RPMI8226 (cell line): ENCODE measurements around the gene PRRC2A.
A peak's percentile ranks its signal among the peaks of the same experiment; 100 is the strongest.

Source experiments
- DNase-seq: peaks from one replicate; pipeline ENCODE4 v3.0.0-alpha.2; 2015

Gene PRRC2A

GRCh38 chr6:31676322-31676903 is 55.9 kb downstream of the PRRC2A start:
- DNase-seq: peak; percentile 34

- no peak for DNase-seq
Observed at GRCh38 chr6:31676904-31677303, 56.4 kb downstream of the PRRC2A start.

- DNase-seq: peak; percentile 81
Observed at GRCh38 chr6:31677955-31678354, 57.4 kb downstream of the PRRC2A start.

- DNase-seq: peak; percentile 77
Observed at GRCh38 chr6:31680226-31681134, 60.0 kb downstream of the PRRC2A start, which contains the start of gene LY6G5C. TSS of gene LY6G5C (minus strand) at chr6:31681067. CDS start at chr6:31680373, 694 bp downstream.

GRCh38 chr6:31681135-31681671 is 60.7 kb downstream of the PRRC2A start:
- peak; percentile 68 for DNase-seq

GRCh38 chr6:31683591-31683990 is 63.1 kb downstream of the PRRC2A start:
- DNase-seq: no peak

- no peak for DNase-seq
Observed at GRCh38 chr6:31686483-31686882, 66.0 kb downstream of the PRRC2A start.

GRCh38 chr6:31687321-31687720 is 66.8 kb downstream of the PRRC2A start:
- no peak for DNase-seq
